Peyer's patch (tissue), 4 donors: ENCODE data around the gene RASD1. TPM values are rescaled to one million over a fixed set of nuclear protein-coding genes. Genes with fewer than 3 reads are reported as not detected.
A peak's percentile ranks its signal among the peaks of the same experiment; 100 is the strongest.

ENCODE experiments used
- DNase-seq, 3 donors: peaks; one replicate each; pipeline ENCODE4 v3.0.0-alpha.2; 2017 to 2019
- H3K27ac ChIP-seq, 4 donors: fragments of 200-600 bp; sonication (generic); one replicate each; pipeline ENCODE4 v1.5.1; 2016 to 2019
- H3K27me3 ChIP-seq, 2 donors: fragments of 200-600 bp; sonication (generic); one replicate each; pipeline ENCODE4 v1.5.1; 2019
- H3K36me3 ChIP-seq, 3 donors: fragments of 200-600 bp; sonication (generic); one replicate each; pipeline ENCODE4 v1.5.1; 2016 to 2019
- H3K4me1 ChIP-seq, 4 donors: fragments of 200-600 bp; sonication (generic); one replicate each; pipeline ENCODE4 v1.5.1; 2016 to 2019
- H3K4me3 ChIP-seq, 4 donors: fragments of 200-600 bp; sonication (generic); 1 replicate in 3 of 4; 2 replicates in 1 of 4; pipeline ENCODE4 v1.5.1; 2016 to 2019; ENCODE audit warnings: mild to moderate bottlenecking in 1 of 4
- H3K9me3 ChIP-seq, 4 donors: fragments of 200-600 bp; sonication (generic); one replicate each; pipeline ENCODE4 v1.5.1; 2016 to 2019; ENCODE audit warnings: mild to moderate bottlenecking in 1 of 4
- CTCF ChIP-seq, 6 experiments: fragments of 450-650 bp in 4 of 6; fragments of 200-600 bp in 2 of 6; sonication (generic) in 1 of 6; IDR thresholded peaks; one replicate each; pipeline ENCODE4 v1.5.1; 2017 to 2019; ENCODE audit warnings: antibody characterized with exemption in 6 of 6, mild to moderate bottlenecking in 3 of 6, moderate library complexity in 1 of 6
- POLR2A ChIP-seq, 2 donors: fragments of 450-650 bp; IDR thresholded peaks; one replicate each; pipeline ENCODE4 v1.5.1; 2017; ENCODE audit warnings: antibody characterized with exemption in 2 of 2, mild to moderate bottlenecking in 2 of 2, moderate library complexity in 2 of 2
- total RNA-seq, 4 donors: library from RNA; depleted of rRNA; stranded (reverse); fragments of >200 nt; gene quantifications; one replicate each; pipeline ENCODE4 v1.1.0, GENCODE V29; 2016

RASD1 gene
- total RNA-seq, 4 donors from 2014 or later = 15.0 to 32.2 (median 25.1) TPM

GRCh38 chr17:17510456-17511292 lies 14.5 kb upstream of the RASD1 start:
- no peaks in the 10 kb centered on the region for H3K27me3 ChIP-seq
- H3K4me1 ChIP-seq = peaks cover 0 to 9% (median 0%) of the 10 kb centered on the region in 4 donors
- H3K4me3 ChIP-seq = no peak overlapping the region
- peak in 1 of 3 donors; percentile 34 for DNase-seq
- H3K9me3 ChIP-seq = no peaks in the 10 kb centered on the region
- no peak overlapping the region for H3K27ac ChIP-seq
- no peak for TF ChIP-seq POLR2A (IDR thresholded peaks at IDR 0.05)
- TF ChIP-seq CTCF (IDR thresholded peaks at IDR 0.05) = no peak
- H3K36me3 ChIP-seq = no peaks in the 10 kb centered on the region

GRCh38 chr17:17509601-17510425 lies 13.6 kb upstream of the RASD1 start:
- Histone ChIP-seq H3K27me3 (no peaks in the 10 kb centered on the region), H3K36me3 (no peaks in the 10 kb centered on the region), H3K4me3 (no peak overlapping the region), H3K9me3 (no peaks in the 10 kb centered on the region), H3K27ac (no peak overlapping the region), H3K4me1 (peaks cover 0 to 9% (median 0%) of the 10 kb centered on the region in 4 donors)
- peak in 1 of 3 donors; percentile 41 for DNase-seq
- TF ChIP-seq CTCF (IDR thresholded peaks at IDR 0.05) (no peak), POLR2A (IDR thresholded peaks at IDR 0.05) (no peak)

- peak in 1 of 3 donors; percentile 41 for DNase-seq
- Histone ChIP-seq H3K9me3 (no peaks in the 10 kb centered on the region), H3K4me3 (no peak overlapping the region), H3K36me3 (no peaks in the 10 kb centered on the region), H3K4me1 (peaks cover 0 to 9% (median 0%) of the 10 kb centered on the region in 4 donors), H3K27me3 (no peaks in the 10 kb centered on the region), H3K27ac (no peak overlapping the region)
- TF ChIP-seq POLR2A (IDR thresholded peaks at IDR 0.05) (no peak), CTCF (IDR thresholded peaks at IDR 0.05) (no peak)
Observed at GRCh38 chr17:17508646-17509591, 12.7 kb upstream of the RASD1 start.

- Histone ChIP-seq H3K36me3 (no peaks in the 10 kb centered on the region), H3K9me3 (no peaks in the 10 kb centered on the region), H3K27me3 (no peaks in the 10 kb centered on the region), H3K4me3 (no peak overlapping the region), H3K4me1 (peaks cover 0 to 9% (median 0%) of the 10 kb centered on the region in 4 donors), H3K27ac (no peak overlapping the region)
- DNase-seq = no peak
- TF ChIP-seq POLR2A (IDR thresholded peaks at IDR 0.05) = no peak
- TF ChIP-seq CTCF (IDR thresholded peaks at IDR 0.05) = no peak
Observed at GRCh38 chr17:17508019-17508535, 11.9 kb upstream of the RASD1 start.
